Fibroblast of skin of right quadriceps (primary cell): ENCODE results near the gene SDK1.

Experiments
- DNase-seq: peaks from one replicate; pipeline ENCODE4 v3.0.0-alpha.2; 2013

The SDK1 gene

DNA sequence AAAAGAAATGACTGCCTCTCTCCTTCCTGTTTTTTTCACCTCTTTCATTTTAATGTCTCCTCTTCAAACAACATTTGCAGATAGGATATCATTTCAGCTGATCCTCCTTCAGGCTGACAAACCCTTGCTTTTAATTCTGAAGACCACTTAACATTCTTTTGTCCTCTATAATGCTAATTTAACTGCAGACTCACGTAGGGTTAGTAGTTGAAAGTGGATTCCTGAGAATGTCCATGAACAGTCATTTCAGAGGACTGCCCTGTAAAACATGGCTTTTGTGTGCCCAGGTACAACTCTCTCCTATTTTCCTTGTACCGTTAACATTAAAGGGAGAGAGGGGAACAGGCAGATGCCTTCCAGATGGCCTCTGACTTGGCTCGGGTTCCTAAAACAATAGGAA lies 524.4 kb downstream of the SDK1 start:
- no peak for DNase-seq

- DNase-seq: no peak
These were observed 531.1 kb downstream of the SDK1 start for GRCh38 chr7:3832199-3832598.

DNA sequence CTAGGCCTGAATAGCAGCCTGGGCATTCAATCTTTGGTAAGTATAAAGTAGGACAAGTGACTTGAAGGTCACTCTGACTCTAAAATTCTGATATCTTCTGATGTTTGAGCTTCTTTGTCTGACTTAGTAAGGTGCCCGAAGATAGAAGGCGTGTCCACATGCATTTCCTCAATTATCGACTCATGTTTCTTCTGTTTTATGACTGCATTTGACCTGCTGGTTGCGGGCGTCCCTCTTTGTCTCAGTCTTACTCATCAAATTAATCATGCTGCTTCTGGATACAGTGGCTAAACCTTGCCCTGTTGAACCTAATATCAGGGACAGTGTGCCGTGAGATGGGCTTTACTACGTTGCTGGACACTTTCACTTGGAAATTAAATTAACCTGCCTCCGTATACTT lies 534.1 kb downstream of the SDK1 start:
- no peak for DNase-seq

DNA sequence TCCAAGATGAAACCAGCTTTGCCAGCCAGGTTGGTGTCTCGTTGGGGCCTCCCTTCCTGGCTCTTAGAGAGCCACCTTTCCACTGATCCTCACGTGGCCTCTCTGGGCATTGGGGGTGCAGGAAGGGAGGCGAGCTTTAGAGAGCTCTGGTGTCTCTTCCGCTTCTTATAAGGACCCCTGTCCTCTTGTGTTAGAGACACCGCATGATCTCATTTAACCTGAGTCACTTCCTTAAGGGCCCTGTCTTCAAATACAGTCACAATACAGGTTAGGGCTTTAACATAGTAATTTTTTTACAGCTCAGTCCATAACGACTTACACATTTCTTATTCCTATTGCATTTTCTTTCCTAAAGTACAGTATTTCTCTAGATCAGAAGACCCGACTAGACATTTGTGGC lies 535.8 kb downstream of the SDK1 start:
- DNase-seq: no peak

GRCh38 chr7:3844540-3845151 lies 543.6 kb downstream of the SDK1 start:
- no peak for DNase-seq

DNA sequence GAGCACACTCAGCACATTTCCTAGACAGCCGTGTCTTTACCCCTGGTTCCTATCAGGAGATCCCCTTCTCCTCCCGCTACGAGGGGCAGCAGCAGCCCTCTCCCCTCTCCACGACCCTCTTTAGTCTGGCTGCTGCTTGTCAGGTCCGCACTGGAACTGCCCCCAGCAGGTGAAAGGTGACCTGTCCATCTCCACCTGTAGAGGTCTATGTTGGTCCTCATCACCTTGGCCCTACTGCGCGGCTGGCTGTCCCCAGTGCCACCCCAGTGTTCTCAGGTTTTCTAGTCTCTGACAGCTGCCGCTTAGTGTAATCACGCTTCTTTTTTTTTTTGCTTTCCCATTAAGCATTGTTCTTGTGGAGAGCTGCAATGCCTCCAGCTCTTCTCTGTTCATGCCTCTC lies 545.7 kb downstream of the SDK1 start:
- DNase-seq: no peak

GRCh38 chr7:3847336-3847735 lies 546.3 kb downstream of the SDK1 start:
- no peak for DNase-seq

DNA sequence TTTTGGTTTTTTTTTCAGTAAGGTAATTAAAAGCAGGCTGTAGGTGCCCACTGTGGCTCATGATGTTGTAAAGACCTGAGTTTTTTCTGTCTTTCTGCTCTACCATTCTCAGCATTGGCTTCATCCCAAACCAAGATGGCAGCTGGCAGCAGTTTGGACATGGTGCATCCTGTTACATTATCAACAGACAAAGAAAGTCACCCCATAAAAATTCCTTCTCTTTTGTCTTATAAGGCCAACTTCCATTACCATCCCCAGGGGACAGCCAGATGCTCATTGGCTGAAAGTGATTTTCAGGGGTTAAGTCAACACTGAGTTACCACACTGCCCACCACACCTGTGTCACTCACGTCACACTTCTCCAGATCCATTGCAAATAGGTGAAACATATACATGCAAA lies 558.4 kb downstream of the SDK1 start:
- no peak for DNase-seq

- DNase-seq: no peak
These were observed 559.9 kb downstream of the SDK1 start for GRCh38 chr7:3860932-3861331.

GRCh38 chr7:3861386-3861785 lies 560.3 kb downstream of the SDK1 start:
- DNase-seq: peak; percentile 19

DNA sequence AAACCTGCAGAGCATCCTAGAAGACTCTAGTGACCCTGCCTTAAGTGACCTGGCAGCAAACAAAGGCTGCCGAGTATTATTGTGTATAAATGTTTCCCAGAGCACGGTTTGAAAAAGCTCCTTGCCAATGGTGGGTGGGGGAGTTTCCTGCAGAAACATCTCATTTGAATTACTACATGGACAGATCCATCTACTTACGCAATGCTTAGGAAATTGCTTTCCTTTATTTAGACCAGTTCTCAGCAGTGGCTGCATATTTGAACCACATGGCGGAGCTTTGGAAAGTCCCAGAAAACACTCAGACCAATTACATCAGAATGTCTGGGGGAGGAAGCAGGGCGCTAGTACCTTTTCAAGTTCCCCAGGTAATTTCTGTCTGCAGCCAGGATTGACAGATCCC lies 560.9 kb downstream of the SDK1 start:
- peak; percentile 75 for DNase-seq

GRCh38 chr7:3862774-3863173 lies 561.7 kb downstream of the SDK1 start:
- DNase-seq: peak; percentile 3

- DNase-seq: no peak
These were observed 565.2 kb downstream of the SDK1 start for GRCh38 chr7:3866277-3866676.

DNA sequence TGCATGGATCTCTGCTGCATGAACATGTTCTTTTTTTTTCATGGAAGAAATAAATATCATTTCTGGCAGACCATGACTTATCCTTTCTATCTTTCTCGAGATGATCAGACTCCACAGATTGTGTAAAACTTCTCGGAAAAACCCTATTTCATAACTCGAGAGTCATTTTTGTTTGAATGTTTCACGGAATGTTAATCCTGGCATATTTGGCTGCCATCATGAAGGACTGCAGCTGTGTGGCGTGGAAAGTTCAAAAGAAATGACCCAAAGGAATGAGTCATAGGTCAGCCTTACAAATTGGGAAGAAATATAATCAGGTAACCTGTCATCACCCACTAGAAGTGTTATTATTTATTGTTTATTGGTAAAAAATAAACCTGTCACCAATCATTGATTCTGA lies 566.8 kb downstream of the SDK1 start:
- DNase-seq: peak; percentile 2

DNA sequence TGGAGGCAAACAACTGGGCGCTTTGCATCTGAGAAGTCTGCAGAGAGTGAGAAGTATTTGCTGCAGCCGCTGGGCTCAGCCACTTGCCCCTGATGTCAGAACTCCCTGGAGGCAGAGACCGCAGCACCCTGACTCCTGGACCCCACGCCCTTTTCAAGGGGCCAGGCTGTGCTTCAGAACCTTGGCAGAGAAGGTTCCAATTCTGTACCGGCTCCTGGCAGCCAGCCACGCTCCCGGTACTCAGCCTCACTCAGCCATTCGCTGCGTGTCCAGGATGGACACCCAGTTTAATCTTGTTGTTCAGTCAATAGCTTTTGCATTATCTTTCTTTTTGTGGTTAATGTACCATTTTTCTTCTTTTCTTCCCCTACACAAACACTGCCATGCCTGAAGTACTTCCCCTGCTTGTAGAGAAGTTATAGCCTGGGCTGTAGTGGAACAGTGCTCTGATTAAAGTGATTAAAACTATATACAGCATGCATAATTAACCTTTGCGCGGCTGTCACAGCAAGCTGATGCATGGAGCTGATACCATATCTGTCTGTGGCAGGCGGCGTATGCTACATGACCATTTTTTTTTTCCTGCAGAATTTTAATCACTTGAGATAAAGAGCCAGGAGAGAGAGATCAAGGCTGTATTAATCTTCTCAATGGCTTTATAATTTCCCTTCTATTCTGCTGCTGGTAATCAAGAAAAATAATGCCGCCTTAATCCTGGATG lies 578.5 kb downstream of the SDK1 start:
- DNase-seq: no peak

DNA sequence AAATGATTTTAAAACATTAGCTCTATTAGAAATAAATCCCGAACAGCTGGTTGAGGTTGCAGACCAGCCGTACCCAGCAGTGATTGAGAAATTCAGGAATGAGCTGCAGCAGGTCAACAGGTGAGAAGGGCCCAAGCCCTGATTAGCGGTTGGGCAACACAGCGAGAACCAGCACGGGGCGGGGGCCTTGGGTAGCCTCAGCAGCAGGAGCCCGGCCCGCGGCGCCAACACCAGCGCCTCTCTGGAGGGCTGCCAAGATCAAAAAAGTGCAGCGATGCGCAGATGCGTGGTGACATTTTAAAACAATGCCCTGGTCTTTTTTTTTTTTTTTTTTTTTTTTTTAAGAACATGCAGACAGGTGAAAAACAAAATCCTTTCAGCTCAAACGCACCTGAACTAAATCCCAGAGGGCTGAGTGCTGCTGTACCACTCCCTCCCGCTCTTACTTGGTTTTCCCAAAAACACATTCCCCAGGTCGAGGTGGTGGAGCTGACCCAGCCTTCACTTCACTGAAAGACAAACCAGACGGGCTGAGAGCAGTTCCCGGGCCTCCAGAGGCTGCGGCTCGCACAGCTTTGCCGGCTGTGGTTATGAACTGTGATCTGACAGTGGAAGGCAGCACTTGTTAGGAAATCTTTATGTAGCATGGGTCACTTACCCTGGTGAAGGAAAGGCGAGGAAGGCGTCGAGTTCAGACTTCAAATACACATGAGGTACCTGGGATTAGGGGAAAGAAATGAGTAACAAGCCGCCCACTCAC lies 579.4 kb downstream of the SDK1 start:
- DNase-seq: no peak

- no peak for DNase-seq
These were observed 581.7 kb downstream of the SDK1 start for GRCh38 chr7:3882782-3883181.

- DNase-seq: no peak
These were observed 583.5 kb downstream of the SDK1 start for GRCh38 chr7:3884543-3884942.

DNA sequence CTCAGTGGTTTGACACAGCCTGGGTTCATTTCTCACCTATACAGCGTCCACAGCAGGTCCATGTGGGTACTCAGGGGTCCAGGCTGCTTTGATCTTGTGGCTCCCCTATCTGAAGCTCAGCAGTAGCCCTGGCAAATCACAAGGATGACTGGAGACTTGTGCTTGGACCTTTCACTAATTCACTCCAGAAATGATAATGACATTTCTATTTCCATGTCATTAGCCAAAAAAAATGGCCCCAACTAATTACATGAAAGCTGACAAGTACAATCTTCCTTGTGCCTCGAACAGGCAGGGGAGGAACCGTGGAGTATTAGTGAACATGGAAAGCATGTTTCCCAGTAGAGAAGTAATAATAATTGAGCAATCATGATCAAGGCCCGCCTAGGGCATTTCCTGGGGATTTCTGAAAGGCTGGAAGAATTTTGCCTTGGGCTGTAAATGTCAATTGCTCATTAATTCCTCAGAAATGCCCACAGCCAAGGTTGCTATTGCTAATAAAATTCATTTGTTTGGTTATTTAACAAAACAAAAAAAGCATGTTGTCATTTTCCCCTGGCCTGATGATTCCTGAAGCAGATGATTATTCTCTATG lies 586.1 kb downstream of the SDK1 start:
- DNase-seq: no peak

- no peak for DNase-seq
These were observed 587.0 kb downstream of the SDK1 start for GRCh38 chr7:3888096-3888495.

DNA sequence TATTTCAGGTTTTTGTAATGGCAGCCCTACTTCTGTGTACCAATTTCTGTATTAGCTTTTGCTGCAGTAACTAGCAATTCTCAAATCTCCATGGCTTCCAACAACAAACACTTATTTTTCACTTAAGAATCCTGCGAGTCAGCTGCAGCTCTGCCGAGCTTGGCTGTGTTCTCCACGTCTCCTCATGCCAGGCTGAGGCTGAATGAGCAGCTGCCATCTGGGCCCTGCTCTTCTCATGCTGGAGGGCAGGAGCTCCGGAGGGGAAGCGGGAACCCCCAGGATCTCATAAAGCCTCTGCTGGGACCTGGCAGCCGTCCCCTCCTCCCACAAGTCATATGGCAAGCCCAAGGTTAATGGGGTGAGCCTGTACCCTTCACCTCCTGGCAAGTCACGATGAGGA lies 591.1 kb downstream of the SDK1 start:
- no peak for DNase-seq

- no peak for DNase-seq
These were observed 591.6 kb downstream of the SDK1 start for GRCh38 chr7:3892686-3893085.

- DNase-seq: no peak
These were observed 592.2 kb downstream of the SDK1 start for GRCh38 chr7:3893151-3893788.
